Left lobe of liver (tissue), 2 donors: ENCODE measurements around the gene ADCY10. TPM values are rescaled to one million over a fixed set of nuclear protein-coding genes. Genes with fewer than 3 reads are reported as not detected.
"Not testable (repeated sequence)": the region's sequence is repeated elsewhere in the genome, so short reads cannot be mapped to it uniquely, and the experiment has no call there.

Experiments used
- ATAC-seq: fragments of 200-7000 bp; cut with Tn5 transposase; one replicate; pipeline ENCODE4 v1.9.1; 2020; ENCODE audit warnings: mild to moderate bottlenecking, moderate library complexity
- DNase-seq: peaks from one replicate; pipeline ENCODE4 v3.0.0-alpha.2; 2020; ENCODE audit warnings: low spot score
- total RNA-seq: library from RNA; stranded (reverse); gene quantifications from one replicate; pipeline ENCODE4 v1.2.1, GENCODE V29; 2021
- donor health status: DM: no; HTN: no; CAD: no; lungs with moderate emphysema.
- donor health status: DM: no; HTN: yes; CAD: no.

Gene ADCY10
- total RNA-seq, 1 donor from 2014 or later: 5.5 TPM

DNA sequence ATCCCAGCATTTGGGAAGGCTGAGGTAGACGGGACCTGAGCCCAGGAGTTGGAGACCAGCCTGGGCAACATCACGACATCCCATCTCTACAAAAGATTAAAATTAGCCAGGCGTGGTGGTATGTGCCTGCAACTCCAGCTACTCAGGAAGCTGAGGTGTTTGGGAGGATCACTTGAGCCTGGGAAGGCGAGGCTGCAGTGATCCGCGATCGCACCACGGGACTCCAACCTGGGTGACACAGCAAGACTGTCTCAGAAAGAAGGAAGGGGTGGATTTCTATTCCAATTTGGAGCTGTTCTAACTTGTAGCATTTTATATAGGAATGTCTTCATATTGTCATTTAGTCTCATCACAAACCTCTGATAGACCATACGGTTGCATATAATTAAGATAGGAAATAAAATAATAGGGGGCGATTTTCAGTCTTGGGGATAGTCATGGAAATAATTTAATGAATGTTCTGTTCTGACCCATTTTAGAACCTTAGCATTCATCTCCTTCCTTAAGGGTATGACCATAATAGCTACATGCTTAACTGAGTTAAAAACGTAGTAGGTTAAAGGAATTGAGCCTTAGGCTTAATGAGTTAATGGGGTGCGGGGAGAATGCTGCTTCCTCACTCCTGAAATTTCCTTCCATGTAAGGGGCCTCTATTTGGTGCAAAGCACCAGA lies 93.1 kb downstream of the ADCY10 start:
- no peak for DNase-seq
- no peak for ATAC-seq

DNA sequence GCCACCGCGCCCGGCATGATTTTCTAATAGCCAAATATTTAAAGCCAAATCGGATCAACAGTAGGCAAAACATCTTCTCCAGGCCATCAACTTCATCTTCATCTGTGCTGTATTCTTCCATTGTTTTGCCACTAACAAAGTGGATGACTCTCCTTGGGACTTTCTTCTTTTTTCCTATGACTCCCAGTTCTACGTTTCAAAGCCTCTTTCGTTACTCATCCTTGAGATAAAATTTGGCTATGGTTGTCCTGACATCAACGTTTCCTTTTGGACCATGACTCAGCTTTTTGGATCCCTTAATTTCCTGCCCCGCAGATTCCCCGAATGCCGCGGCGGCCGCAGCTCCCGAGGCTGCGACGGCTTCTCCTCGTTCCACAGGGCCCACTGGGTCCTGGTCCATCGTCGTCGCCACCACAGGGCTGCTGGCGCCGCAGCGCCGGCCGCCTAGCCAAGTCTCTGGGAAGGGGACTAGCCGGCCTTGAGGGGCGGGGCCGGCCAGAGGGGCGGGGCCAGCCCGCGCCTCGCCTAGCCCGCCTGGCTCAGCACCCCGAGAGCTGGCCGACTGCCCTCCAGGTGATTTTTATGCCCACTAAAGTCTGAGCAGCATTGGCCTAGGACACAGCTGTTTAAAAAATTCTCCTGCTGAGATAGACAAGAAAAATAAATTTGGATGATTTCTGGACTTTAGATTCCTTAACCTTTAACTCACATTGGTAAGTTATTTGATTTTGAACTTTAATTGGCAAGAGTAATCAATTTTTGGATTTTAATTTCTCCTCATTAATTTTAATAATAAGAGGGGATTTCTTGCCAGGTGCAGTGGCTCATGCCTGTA lies 93.9 kb downstream of the ADCY10 start:
- DNase-seq (peak; percentile 79), ATAC-seq (peak; percentile 98)

DNA sequence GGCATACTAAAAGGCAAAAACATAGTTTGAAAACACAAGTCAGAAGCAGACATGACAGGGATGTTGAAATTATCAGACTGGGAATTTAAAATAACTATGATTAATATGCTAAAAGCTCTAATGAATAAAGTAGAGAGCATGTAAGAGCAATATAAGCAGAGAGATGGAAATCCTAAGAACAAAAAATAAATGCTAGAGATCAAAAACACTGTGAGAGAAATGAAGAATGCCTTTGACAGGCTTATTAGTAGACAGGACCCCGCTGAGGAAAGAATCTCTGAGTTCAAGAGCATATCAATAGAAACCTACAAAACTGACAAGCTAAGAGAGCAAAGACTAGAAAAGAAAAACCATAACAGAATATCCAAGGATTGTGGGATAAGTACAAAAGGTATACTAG lies 98.3 kb downstream of the ADCY10 start:
- DNase-seq: no peak
- ATAC-seq: no peak

DNA sequence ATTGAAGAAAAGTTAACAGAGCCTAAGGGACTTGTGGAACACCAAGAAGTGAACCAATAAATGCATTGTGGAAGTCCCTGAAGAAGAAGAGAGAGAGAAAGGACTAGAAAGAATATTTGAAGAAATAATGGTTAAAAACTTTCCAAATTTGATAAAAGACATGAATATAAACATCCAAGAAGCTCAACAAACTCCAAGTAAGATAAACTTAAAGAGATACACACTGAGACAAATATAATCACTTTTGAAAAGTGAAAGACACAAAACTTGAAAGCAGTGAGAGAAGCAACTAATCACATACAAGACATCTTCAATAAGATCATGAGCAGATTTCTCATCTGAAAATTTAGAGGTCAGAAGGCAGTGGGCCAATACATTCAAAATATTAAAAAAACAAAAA lies 101.0 kb downstream of the ADCY10 start:
- ATAC-seq (no peak), DNase-seq (no peak)

DNA sequence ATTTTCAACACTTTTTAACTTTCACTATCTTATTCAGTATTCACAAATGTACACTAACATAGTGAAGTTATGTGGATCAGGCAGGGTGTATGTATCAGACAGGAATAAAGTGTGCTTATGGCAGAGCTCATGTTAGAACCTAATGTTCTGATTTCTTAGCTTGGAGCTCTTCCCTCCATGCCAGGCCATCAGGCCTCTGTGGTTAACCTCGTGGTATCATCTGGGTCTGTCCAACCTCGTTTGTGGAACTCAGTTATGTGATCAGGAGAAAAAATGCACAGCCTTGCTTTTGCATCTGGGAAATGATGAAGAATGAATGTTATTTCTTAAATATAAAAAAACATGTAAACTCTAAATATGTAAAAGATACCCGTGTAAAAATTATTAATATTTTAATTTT lies 105.2 kb downstream of the ADCY10 start:
- DNase-seq (no peak), ATAC-seq (no peak)

DNA sequence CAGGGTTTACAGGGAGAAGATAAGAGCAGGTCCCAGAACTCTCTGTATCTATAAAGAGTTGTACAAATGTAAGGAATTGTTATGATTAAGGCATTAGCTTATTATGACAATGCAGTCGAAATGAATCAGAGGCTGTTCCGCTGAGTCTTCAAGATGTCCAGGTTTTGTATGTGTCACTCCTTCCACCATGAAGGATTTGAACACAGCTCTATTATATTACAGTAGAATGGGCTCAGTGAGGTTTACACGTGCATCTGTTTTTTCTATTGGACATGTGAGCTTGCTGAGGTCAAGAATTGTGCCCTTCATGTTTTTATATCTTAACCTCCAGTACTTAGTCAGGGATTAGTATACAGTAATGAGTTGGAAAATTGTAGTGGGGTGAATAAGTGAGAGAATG lies 105.8 kb downstream of the ADCY10 start:
- DNase-seq (no peak), ATAC-seq (no peak)

DNA sequence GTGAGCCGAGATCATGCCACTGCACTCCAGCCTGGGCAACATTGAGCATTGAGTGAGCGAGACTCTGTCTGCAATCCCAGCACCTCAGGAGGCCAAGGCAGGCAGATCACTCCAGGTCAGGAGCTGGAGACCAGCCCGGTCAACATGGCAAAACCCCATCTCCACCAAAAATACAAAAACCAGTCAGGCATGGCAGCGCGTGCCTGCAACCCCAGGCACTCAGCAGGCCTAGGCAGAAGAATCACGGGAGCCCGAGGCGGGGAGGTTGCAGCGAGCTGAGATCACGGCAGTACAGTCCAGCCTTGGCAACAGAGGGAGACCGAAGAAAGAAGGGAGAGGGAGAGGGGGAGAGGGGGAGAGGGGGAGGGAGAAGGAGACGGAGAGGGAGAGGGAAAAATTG lies 107.3 kb downstream of the ADCY10 start:
- ATAC-seq, DNase-seq: not testable (repeated sequence)

DNA sequence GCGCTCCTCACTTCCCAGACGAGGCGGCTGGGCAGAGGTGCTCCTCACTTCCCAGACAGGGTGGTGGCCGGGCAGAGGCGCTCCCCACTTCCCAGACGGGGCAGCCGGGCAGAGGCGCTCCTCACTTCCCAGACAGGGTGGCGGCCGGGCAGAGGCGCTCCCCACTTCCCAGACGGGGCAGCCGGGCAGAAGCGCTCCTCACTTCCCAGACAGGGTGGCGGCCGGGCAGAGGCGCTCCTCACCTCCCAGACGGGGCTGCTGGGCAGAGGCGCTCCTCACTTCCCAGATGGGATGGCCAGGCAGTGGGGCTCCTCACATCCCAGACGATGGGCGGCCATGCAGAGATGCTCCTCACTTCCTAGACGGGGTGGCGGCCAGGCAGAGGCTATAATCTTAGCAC lies 107.7 kb downstream of the ADCY10 start:
- not testable (repeated sequence) for ATAC-seq, DNase-seq

DNA sequence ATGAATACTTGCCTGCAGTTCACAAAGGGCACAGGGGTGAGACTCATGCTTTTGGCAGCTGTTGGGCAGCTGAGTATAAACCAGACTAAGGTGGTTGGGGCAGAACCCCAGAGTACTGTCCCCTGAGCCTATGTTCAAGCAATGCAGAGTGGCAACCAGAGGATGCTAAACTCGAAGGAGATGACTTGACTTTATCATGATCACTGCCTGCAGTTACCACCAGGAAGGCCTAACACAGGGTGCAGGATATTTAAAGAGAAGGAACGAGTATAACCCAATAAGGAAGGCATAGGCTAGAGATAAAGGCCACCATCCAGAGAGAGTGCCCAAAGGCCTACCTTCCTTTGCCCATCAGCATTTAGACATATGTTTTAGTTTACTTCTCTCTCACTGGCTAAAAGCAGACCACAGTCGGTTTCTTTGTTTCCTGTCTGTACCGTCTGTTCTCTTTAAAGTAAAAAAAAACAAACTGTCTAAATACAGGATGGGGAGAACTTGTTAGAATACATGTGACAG lies 108.8 kb downstream of the ADCY10 start:
- ATAC-seq: no peak
- no peak for DNase-seq

DNA sequence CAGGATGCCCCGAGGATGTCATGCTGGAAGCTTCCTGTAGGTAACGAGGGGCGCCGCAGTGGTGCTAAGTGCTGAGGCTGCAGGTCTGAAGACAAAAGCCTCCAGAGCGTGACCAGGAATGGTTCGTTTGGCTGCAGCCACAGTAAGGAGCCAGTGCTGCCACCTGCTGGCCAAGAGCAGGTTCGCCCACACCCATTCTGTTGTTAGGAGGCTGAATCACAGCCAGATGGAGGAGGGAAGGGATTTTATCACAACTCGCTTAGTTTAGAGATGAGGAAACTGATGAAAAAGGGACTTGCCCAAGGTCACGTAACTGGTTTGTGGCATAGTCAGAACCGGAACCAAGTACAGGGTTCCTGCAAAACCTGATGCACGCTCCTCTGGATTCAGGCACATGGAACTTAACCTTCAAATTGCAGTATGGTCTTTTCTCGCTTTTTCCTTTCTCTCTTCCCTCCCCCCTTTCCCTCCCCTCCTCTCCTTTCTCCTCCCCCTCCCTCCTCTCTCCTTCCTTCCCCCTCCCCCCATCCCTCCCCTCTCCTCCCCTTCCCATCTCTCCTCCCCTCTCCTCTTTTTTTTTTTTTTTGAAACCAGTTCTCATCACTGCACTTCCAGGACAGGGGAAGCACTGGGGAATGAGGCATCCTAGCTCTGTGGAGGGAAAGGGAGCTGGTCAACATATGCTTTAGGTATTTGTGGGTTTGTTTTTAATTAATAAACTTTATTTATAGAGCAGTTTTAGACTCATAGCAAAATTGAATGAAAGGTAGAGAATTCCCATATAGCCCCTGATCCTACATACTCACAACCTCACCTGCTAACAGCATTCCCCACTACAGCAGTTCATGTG lies 110.4 kb downstream of the ADCY10 start:
- peak; percentile 88 for DNase-seq
- ATAC-seq: peak; percentile 100

DNA sequence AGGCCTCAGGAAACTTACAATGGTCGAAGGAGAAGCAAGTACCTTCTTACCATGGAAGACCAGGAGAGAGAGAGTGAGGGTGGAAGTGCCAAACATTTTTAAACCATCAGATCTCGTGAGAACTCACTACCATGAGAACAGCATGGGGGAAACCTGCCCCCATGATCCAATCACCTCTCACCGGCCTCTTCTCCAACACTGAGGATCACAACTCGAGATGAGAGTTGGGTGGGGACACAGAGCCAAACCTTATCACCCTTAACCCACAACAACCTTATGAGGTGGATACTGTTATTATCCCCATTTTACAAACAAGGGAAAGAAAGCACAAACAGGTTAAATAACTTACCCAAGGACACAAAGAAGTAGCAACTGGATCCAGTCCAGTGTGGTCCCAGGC lies 111.7 kb downstream of the ADCY10 start:
- DNase-seq: no peak

DNA sequence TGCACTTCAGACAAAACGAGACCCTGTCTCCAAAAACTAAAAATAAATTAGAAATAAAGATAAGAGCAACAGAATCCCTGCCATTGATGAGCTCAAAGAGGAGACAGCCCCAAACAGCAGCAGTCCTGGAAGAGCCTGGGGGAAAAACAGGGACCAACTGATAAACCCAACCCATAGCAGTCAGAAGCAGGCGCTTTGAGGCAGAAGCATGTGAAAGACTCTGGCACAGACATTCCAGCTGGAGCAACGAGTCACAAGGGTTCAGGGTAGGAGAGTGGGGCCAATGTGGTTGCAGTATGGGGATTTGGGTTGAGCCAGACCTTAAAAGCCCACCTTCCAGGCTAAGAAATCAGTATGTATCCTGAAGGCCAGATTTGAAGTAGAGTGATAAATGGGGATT lies 113.7 kb downstream of the ADCY10 start:
- no peak for DNase-seq
- no peak for ATAC-seq

More for the DNA sequence above, 111.7 kb downstream of the ADCY10 start:
- ATAC-seq: no peak

DNA sequence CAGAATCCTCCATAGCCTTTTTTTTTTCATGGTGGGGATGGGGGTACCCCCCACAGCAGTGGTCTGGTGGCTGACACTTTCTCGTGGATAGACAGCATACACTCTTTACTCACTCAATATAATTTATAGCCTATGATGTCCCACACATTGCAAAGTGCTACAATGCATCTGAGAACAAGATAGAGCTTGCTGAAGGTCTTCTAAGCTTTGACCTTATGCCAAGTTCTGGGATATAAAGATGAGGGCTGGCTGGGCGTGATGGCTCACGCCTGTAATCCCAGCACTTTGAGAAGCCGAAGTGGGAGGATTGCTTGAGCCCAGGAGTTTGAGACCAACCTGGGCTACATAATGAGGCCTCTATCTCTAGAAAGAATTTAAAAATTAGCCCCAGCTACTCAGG lies 114.2 kb downstream of the ADCY10 start:
- DNase-seq: no peak
- no peak for ATAC-seq

DNA sequence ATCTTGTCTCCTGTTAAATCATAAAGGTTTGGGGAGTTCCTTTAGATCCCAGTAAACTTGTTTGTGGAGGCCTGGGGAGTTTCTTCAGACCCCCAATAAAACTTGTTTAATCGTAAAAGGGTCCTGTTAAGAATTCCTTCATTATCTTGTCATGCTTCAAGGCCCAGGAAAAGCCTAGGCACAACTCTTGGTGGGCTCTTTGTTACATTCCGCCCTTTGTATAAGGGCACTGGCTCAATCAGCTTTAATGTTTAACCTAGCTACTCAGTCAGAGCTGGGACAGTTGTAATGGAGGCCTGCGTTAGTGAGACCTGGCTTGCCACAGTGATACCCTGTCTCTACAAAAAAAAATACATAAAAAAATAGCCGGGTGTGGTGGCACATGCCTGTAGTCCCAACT lies 115.0 kb downstream of the ADCY10 start:
- DNase-seq (no peak), ATAC-seq (no peak)

DNA sequence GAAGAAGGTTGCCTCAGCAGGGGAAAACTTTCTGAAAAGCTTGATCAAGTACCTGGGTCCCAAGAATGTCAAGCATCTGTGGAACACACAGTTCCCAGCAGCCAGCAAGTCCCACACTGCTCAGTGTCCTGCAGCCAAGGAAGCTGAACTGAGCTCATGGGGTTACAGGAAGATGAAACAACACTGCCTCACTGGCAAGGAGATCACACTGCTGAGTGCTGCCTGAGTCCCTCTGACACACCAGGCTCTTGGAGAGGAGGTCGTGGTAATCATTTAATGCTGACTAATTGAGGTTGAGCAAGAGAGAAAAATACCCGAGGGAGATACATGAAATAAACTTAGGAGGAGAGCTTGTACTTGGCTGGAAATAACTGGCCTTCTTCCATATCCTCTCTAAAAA lies 116.9 kb downstream of the ADCY10 start:
- ATAC-seq: peak; percentile 82

DNA sequence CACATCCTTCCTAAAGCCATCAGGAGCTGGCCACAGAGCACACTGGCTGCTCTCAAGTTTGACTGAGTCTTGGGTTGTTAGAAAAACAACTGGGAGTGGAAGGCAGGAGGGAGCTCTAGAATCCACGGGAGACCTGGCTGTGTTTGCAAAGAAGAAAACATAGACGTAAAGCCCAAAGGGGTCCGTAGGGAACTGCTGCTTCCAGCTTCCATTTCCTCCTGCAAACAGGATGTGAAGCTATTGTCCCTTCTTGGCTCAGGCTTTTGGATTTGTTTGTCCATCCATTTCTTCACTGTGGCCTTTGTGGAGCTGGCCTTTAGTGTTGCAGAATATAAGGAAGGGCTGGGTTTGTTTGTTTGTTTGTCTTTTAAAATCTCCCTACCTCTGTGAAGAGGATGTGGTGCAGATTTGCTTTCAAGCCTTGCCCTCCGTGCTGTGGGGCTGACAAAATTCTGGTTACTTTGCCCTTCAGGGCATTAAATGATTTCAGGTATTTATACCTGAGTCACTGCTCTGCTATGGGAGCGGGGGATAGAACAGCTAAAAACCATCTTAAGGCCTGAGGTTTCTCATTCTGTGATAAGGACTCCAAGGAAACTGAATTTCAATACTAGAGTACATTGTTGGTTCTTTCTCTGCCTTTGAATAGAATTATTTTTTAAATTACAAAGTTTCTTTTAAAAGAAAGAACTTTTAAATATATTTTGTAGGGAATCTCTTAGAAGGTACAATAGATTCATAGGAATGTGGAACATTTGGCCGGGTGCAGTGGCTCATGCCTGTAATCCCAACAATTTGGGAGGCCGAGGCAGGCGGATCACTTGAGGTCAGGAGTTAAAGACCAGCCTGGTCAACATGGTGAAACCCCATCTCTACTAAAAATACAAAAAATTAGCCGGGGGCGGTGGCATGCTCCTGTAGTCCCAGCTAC lies 117.9 kb downstream of the ADCY10 start:
- ATAC-seq (no peak), DNase-seq (no peak)

More for the DNA sequence above, 116.9 kb downstream of the ADCY10 start:
- no peak for DNase-seq

DNA sequence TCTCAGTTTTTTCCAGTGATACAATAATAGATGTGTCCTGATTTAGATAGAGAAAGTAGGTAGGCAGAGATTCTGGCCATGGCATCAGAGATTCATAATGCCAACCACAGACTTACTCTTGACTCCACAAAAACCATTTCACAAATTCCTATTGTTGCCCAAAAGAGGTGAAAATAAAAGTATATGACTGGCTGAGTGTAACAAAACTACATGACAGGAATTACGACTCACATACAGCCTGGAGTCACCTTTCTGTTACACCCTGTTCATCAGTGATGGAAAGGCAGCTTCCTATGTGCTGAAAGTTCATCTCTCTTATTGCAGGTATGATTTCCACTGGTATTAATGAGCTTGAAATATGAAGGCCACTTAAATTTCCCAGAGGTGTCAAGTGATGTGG lies 119.9 kb downstream of the ADCY10 start:
- no peak for ATAC-seq
- no peak for DNase-seq

DNA sequence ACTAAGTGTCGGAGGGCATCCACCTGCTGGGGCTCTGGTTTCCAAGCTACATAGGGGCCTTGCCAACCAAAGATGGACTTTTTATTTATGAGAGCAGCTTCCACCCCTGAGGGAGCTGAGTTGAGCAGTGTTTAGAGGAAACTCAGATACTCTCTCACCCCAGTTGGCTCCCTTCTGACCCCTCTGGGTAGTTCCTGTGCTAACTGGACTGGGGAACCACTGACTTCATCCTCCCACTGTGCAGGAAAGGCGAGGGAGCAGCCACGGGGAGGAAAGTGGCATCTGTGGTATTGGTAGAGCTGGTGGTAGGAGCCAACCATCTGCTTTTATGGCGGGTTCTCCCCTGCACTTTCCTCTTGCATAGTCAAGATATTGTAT lies 121.8 kb downstream of the ADCY10 start:
- ATAC-seq (no peak), DNase-seq (no peak)

DNA sequence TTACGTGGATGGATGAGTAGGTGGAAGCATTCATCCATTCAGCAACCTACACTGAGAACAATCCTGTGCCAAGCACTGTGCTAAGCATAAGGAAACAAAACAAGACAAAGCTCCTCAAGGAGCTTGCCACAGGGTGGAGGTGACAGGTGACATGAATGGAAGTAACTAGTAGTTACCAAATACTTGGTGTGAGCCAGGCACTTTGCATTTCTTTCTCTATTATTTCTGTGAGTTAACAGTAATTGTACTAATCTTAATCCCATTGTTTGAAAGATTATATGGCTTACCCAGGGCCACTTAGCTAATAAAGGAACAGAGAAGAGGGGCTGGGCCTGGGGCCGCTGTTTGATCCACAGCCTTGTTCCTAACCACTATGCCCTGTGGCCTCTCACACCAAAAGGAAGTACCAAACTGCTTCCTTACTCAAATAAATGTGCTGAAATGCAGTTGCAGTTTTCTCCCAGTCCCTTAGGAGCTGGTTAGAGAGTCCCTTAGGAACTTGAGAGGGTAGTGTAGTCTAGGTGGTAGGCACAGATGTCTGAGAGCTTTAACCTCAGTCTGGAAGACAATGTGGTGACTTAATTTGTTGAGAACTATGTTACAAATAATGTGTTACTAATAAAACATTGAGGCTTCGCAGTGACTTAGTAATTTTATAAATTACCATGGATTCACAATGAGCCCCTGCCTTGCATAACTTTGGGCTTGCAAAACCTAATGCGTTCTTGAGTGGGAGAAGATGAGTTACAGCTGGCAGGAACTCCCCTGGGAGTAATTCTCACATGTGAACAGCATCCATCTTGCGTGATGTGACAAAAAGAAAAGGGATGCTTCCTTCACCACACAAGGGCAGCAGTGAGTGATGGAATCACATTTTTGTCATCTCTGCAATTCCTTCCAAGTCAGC lies 122.4 kb downstream of the ADCY10 start:
- DNase-seq (no peak), ATAC-seq (no peak)
